Osteoblast (primary cell): ENCODE data around the gene TNS2. TPM values are rescaled to one million over a fixed set of nuclear protein-coding genes. Genes with fewer than 3 reads are reported as not detected.

Experiments
- DNase-seq: peaks from one replicate; pipeline ENCODE4 v3.0.0; 2011; ENCODE audit warnings: low spot score, mixed read lengths; ENCODE audit not compliant: insufficient read length; ENCODE audit errors: missing footprints
- H2AFZ ChIP-seq: 2 replicates; pipeline ENCODE4 v1.6.0; 2011; ENCODE audit warnings: mild to moderate bottlenecking, low read length
- H3K27ac ChIP-seq: 2 replicates; pipeline ENCODE4 v1.5.1; 2011; ENCODE audit warnings: mild to moderate bottlenecking, low read depth, low read length, moderate library complexity
- H3K27me3 ChIP-seq: 2 replicates; pipeline ENCODE4 v1.6.0; 2012; ENCODE audit warnings: mild to moderate bottlenecking, control low read depth, inconsistent platforms, low read length, moderate library complexity; ENCODE audit not compliant: insufficient read depth
- H3K36me3 ChIP-seq: 2 replicates; pipeline ENCODE4 v1.5.1; 2011; ENCODE audit warnings: mild to moderate bottlenecking, low read length, control low read depth, moderate library complexity; ENCODE audit not compliant: insufficient read depth
- H3K4me1 ChIP-seq: 2 replicates; pipeline ENCODE4 v1.5.1; 2011; ENCODE audit warnings: mild to moderate bottlenecking, low read length, control low read depth, moderate library complexity; ENCODE audit not compliant: insufficient read depth
- H3K4me2 ChIP-seq: 2 replicates; pipeline ENCODE4 v1.6.0; 2011; ENCODE audit warnings: mild to moderate bottlenecking, low read length; ENCODE audit not compliant: insufficient read depth
- H3K4me3 ChIP-seq: fragments of 200-600 bp; sonication (generic); 3 replicates; pipeline ENCODE4 v1.5.1; 2012; ENCODE audit warnings: mild to moderate bottlenecking, low read length, inconsistent platforms; ENCODE audit not compliant: insufficient read depth
- H3K79me2 ChIP-seq: 2 replicates; pipeline ENCODE4 v1.6.0; 2012; ENCODE audit warnings: mild to moderate bottlenecking, low read length, control low read depth, inconsistent platforms; ENCODE audit not compliant: insufficient read depth
- H3K9me3 ChIP-seq: 2 replicates; pipeline ENCODE4 v1.5.1; 2011; ENCODE audit warnings: low read depth, low read length, control low read depth
- H4K20me1 ChIP-seq: 2 replicates; pipeline ENCODE4 v1.6.0; 2012; ENCODE audit warnings: mild to moderate bottlenecking, low read length, control low read depth; ENCODE audit not compliant: insufficient read depth
- total RNA-seq: library from RNA; depleted of rRNA; stranded (reverse); fragments of >200 nt; gene quantifications from 2 replicates; pipeline ENCODE4 v1.2.3, GENCODE V29; 2012
- TF ChIP-seq, protein P1 (sequence below): IDR thresholded peaks from 2 replicates; pipeline ENCODE4 v1.5.1; 2011; ENCODE audit warnings: mild to moderate bottlenecking, low read depth, low read length, moderate library complexity; ENCODE audit errors: extremely low read depth

TNS2 gene
- total RNA-seq, 1 donor = 72.0 TPM

- H3K27ac ChIP-seq = no peak overlapping the region
Observed at GRCh38 chr12:53044896-53045695, 4.8 kb upstream of the TNS2 start.

DNA sequence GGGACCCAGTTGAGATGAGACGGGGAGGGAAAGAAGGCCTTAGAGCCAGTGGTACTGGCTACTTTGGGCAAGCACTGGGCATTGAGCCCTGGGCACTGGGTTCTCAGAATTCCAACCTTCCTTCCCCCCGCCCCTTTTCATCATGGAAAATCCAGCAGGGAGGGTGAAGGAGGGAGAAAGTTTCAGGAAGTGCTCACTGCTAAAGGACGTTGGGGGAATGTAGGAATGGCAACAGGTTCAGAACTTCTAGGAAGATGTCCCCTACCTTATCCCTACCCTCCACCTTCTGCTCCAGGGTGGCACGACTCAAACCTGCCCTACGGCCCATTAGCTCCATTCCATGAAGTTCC is 4.2 kb upstream of the TNS2 start:
- Histone ChIP-seq H2AFZ (peak overlapping the region; percentile 59), H3K4me1 (peaks cover 44% of the 10 kb centered on the region), H3K27me3 (no peaks in the 10 kb centered on the region), H3K27ac (peak overlapping the region; percentile 89), H3K79me2 (peaks cover 19% of the 10 kb centered on the region), H4K20me1 (no peaks in the 10 kb centered on the region), H3K4me3 (peak overlapping the region; percentile 85), H3K4me2 (peak overlapping the region; percentile 99), H3K9me3 (no peaks in the 10 kb centered on the region), H3K36me3 (peaks cover 10% of the 10 kb centered on the region)
- DNase-seq = peak; percentile 85
- TF ChIP-seq, protein P1, sequence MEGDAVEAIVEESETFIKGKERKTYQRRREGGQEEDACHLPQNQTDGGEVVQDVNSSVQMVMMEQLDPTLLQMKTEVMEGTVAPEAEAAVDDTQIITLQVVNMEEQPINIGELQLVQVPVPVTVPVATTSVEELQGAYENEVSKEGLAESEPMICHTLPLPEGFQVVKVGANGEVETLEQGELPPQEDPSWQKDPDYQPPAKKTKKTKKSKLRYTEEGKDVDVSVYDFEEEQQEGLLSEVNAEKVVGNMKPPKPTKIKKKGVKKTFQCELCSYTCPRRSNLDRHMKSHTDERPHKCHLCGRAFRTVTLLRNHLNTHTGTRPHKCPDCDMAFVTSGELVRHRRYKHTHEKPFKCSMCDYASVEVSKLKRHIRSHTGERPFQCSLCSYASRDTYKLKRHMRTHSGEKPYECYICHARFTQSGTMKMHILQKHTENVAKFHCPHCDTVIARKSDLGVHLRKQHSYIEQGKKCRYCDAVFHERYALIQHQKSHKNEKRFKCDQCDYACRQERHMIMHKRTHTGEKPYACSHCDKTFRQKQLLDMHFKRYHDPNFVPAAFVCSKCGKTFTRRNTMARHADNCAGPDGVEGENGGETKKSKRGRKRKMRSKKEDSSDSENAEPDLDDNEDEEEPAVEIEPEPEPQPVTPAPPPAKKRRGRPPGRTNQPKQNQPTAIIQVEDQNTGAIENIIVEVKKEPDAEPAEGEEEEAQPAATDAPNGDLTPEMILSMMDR = no peak

More at GRCh38 chr12:53044896-53045695, 4.8 kb upstream of the TNS2 start:
- no peaks in the 10 kb centered on the region for H3K27me3 ChIP-seq
- TF ChIP-seq, protein P1 = no peak
- H3K4me3 ChIP-seq = peak overlapping the region; percentile 85
- no peaks in the 10 kb centered on the region for H3K9me3 ChIP-seq
- peaks cover 39% of the 10 kb centered on the region for H3K4me1 ChIP-seq
- H4K20me1 ChIP-seq = no peaks in the 10 kb centered on the region
- H3K36me3 ChIP-seq = peaks cover 10% of the 10 kb centered on the region
- peak; percentile 62 for DNase-seq
- peaks cover 14% of the 10 kb centered on the region for H3K79me2 ChIP-seq
- H3K4me2 ChIP-seq = peak overlapping the region; percentile 99
- no peak overlapping the region for H2AFZ ChIP-seq

DNA sequence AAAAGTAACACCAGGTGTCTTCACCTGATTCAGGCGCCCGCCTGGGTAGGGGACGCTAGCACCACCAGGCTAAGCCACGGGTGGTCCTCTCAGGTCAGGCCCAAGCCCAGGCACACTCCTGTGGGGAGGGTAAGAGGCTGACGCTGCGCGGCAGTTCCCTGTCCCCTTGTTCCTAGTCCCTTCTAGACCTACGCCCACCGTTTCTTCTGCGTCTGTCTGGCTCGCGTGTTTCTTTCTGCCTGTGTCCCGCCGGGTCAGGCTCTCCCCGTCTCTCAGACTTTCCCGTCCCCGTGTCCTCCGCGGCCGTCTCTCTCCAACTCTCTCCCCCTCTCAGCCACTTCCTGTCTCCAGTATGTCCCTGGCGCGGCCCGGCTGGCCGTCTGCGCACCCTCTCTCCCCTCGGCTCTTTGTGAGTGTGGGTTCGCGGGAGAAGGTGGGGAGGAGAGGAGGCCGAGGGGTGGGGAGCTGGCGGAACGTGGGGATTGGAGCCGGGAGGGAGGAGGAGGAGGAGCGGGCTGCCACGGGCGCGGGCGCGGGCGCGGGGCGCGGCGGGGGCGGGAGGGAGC is 3.1 kb upstream of the TNS2 start:
- peak; percentile 87 for DNase-seq
- Histone ChIP-seq H3K4me3 (peak overlapping the region; percentile 85), H3K27ac (peak overlapping the region; percentile 89), H3K27me3 (no peaks in the 10 kb centered on the region), H3K79me2 (peaks cover 30% of the 10 kb centered on the region), H2AFZ (peak overlapping the region; percentile 78), H4K20me1 (no peaks in the 10 kb centered on the region), H3K4me1 (peaks cover 55% of the 10 kb centered on the region), H3K9me3 (no peaks in the 10 kb centered on the region), H3K36me3 (peaks cover 6% of the 10 kb centered on the region), H3K4me2 (peak overlapping the region; percentile 99)
- TF ChIP-seq, protein P1 = no peak

GRCh38 chr12:53047221-53048032 is 2.4 kb upstream of the TNS2 start:
- H3K27ac ChIP-seq = peak overlapping the region; percentile 82
- H4K20me1 ChIP-seq = no peaks in the 10 kb centered on the region
- peak; percentile 99 for DNase-seq
- H3K79me2 ChIP-seq = peaks cover 36% of the 10 kb centered on the region
- H3K27me3 ChIP-seq = no peaks in the 10 kb centered on the region
- H3K9me3 ChIP-seq = no peaks in the 10 kb centered on the region
- H3K4me1 ChIP-seq = peaks cover 62% of the 10 kb centered on the region
- peaks cover 10% of the 10 kb centered on the region for H3K36me3 ChIP-seq
- peak overlapping the region; percentile 58 for H2AFZ ChIP-seq
- H3K4me3 ChIP-seq = peak overlapping the region; percentile 85
- peak overlapping the region; percentile 73 for H3K4me2 ChIP-seq
- TF ChIP-seq, protein P1 = no peak
